LNCaP clone FGC (cell line): ENCODE data around the gene MYH16.

ENCODE experiments used
- DNase-seq: peaks from one replicate; pipeline ENCODE4 v3.0.0-alpha.2; 2011; ENCODE audit warnings: low read depth
- H3K4me3 ChIP-seq: 2 replicates; pipeline ENCODE4 v1.5.1; 2011; ENCODE audit warnings: mild to moderate bottlenecking, low read depth, low read length, control low read depth
- CTCF ChIP-seq: IDR thresholded peaks from 2 replicates; pipeline ENCODE4 v1.5.1; 2012; ENCODE audit warnings: mild to moderate bottlenecking; ENCODE audit not compliant: control insufficient read depth, insufficient read depth; ENCODE audit errors: extremely low read depth

The MYH16 gene

GRCh38 chr7:99238558-99239341 is 33.9 kb upstream of the MYH16 start:
- no peak for DNase-seq
- no peak for TF ChIP-seq CTCF
- no peak overlapping the region for H3K4me3 ChIP-seq

GRCh38 chr7:99242682-99243081 is 30.0 kb upstream of the MYH16 start:
- DNase-seq, result no peak
- TF ChIP-seq CTCF, result no peak
- H3K4me3 ChIP-seq, result no peak overlapping the region

- TF ChIP-seq CTCF, result no peak
- no peak for DNase-seq
- no peak overlapping the region for H3K4me3 ChIP-seq
These were observed 28.8 kb upstream of the MYH16 start for GRCh38 chr7:99243751-99244337.

- no peak for TF ChIP-seq CTCF
- no peak for DNase-seq
- H3K4me3 ChIP-seq, result no peak overlapping the region
These were observed 27.7 kb upstream of the MYH16 start for GRCh38 chr7:99244939-99245338.

GRCh38 chr7:99248391-99249095 is 24.1 kb upstream of the MYH16 start:
- no peak for DNase-seq
- no peak overlapping the region for H3K4me3 ChIP-seq
- no peak for TF ChIP-seq CTCF

GRCh38 chr7:99249985-99250575 is 22.6 kb upstream of the MYH16 start:
- no peak for DNase-seq
- H3K4me3 ChIP-seq, result no peak overlapping the region
- no peak for TF ChIP-seq CTCF
